Pons (tissue), 1 donor: ENCODE data around the gene BTN3A1.

Source experiments
- DNase-seq: peaks from one replicate; pipeline ENCODE4 v3.0.0-alpha.2; 2016; ENCODE audit warnings: low spot score

The BTN3A1 gene

DNA sequence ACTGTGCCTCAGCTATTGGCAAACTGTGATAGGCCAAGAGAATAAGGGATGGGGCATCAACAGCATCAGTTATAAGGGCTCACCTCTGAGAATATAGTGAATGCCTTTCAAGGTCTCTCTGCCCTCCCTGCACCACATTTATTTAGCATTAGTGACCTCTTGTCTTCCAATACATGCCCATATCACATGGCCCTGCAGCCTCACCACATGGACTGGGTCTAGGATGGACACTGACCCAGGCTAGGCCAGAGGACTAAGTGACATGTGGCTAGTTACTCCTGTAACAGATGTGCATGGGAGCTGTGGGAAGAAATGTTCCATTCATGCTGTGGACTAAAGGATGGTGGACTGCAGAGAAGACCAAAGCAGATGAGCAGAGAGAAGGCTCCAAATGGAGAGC, 22.3 kb upstream of the BTN3A1 start:
- no peak for DNase-seq

DNA sequence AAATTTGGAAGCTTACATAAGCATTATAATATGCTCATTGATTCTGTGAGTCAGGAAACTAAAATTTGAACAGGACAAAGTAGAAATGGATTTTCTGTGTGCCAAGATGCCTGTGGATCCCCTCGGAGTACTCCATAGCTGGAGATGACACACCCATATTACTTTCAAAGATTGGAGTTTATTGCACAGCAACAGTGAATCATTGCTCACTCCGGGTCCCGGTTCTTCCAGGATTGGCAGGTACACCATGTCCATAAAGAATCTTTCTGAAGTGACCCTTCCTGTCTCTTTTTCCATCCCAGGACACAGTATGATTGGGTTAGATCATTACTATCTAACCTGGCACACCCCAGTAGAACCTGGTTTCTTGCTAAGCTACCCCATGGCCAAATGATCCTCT, 21.8 kb upstream of the BTN3A1 start:
- DNase-seq = no peak

- no peak for DNase-seq
Measured at GRCh38 chr6:26382121-26382520, 20.0 kb upstream of the BTN3A1 start.

DNA sequence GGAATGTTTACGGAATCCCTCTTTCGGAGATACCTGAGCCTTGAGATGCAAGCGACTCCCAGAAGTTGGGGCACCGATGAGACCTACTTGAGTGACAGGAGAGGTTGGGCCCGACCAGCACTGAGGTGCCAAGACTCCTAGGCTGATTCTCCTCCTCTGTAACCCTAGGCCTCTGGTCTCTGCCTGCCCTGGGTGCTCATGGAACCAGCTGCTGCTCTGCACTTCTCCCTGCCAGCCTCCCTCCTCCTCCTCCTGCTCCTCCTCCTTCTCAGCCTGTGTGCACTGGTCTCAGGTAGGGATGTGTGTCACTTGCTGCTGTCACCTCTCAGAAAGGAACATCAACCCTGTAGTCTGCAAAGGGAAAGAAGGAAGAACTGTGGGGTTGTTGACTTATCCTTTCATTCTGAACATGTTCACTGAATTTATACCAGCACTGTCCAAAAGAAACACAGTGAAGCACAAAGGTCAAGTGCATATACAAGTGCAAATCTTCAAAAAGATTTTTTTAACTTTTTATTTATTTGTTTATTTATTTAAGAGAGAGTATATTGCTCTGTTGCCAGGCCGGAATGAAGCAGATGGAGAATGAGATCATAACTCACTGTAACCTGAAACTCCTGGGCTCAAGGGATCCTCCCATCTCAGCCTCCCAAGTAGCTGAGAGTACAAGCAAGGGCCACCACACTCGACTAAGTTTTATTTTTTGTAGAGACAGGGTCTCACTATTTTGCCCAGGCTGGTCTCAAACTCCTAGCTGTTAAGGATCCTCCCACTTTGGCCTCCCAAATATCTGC, 18.3 kb upstream of the BTN3A1 start:
- no peak for DNase-seq

- no peak for DNase-seq
Measured at GRCh38 chr6:26385734-26386125, 16.3 kb upstream of the BTN3A1 start.

- DNase-seq = no peak
Measured at GRCh38 chr6:26387565-26387964, 14.5 kb upstream of the BTN3A1 start.

- DNase-seq = no peak
Measured at GRCh38 chr6:26388014-26388413, 14.1 kb upstream of the BTN3A1 start.

DNA sequence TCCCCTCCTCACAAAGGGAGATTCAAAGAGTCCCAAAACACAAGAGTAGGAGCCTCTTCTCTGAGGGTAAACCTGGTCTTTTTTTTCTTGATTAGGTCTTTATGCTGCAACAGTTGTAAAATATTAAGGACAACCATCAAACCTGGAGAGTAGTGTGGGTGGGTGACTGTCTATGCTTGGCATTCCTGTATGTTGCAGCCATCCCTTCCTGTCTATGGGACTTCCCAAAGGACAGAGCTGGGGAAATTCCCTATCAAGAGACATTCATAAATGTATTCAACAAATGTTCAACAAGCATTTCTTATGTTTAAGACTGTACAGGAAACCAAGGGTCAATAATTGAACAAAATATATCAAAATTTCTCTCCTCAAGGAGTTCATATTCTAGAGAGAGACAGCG, 13.6 kb upstream of the BTN3A1 start:
- no peak for DNase-seq

GRCh38 chr6:26389349-26389894, 12.7 kb upstream of the BTN3A1 start:
- no peak for DNase-seq

- no peak for DNase-seq
Measured at GRCh38 chr6:26390531-26390930, 11.5 kb upstream of the BTN3A1 start.

- no peak for DNase-seq
Measured at GRCh38 chr6:26392932-26393636, 9.0 kb upstream of the BTN3A1 start.

GRCh38 chr6:26394289-26394688, 7.8 kb upstream of the BTN3A1 start:
- DNase-seq = no peak

DNA sequence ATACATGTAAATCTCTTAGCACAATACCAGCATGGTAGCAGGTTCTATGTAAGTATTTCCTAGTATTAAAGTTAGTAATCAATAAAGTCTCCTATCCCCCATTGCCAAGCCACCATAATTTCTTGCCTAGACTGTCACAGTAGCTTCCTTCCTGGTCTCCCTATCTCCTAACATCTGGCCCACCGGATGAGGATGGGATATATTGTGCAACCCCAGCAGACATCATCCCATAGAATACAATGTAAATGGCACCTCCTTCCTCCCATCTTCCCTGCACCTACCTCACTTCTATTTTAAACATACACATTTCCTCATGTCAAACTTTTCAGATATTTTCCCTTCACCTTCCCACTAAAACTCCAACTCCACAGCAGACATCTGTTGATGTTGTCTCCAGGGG, 3.5 kb upstream of the BTN3A1 start:
- no peak for DNase-seq

GRCh38 chr6:26400626-26401025, 1.4 kb upstream of the BTN3A1 start:
- no peak for DNase-seq

- DNase-seq = no peak
Measured at GRCh38 chr6:26401389-26401986, 587 bp upstream of the BTN3A1 start.

DNA sequence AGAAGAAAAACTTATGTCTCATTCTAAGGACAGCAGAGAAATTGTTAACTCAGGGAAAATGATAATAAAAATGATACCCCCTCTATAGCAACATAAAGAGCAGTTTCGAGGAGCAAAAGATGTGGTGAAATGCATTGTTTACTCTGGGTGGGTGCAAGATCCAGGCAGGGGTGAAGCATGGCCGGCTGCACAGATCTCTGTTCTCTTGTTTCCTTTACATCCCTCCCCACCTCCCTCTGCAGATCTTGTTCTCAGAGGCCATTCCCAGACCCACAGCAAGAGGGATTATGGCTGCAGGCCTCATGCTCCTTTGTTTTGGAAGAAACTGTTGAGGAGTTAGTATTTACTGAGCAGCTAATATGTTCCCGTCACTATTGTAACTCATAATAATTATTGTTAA, 1.8 kb downstream of the BTN3A1 start:
- no peak for DNase-seq

- DNase-seq = no peak
Measured at GRCh38 chr6:26404546-26404945, 2.5 kb downstream of the BTN3A1 start.

DNA sequence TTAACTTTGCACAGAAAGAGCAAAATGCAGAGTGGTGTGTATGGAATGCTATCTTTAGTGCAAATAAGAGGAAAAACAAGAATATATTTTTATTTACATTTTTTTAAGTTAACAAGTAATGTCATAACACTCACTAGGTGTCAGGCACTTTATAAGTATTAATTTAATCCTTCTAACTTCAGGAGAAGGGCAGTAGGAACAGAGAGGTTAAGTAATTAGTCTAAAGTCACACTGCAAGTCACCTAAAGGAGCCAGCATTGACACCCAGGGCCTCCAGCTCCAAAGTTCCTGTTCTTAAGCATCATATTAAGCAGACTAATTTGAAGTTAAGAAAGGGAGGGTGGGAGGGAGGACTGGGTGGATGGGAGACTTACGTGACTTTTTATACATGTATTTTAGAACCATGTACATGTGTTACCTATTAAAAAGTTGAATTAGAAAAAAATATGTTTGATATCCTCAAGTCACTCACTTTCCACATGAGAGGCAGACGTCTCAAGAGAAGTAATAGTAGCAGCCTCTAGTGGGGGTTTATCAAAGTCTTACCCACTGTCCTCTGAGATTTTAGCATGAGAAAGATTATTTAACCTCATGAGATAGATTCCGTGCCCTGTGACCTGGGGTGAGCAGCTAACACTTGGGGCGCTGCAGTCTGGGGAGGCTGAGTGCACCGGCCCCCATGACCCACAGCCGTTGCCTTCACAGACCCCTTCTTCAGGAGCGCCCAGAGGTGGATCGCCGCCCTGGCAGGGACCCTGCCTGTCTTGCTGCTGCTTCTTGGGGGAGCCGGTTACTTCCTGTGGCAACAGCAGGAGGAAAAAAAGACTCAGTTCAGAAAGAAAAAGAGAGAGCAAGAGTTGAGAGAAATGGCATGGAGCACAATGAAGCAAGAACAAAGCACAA, 7.0 kb downstream of the BTN3A1 start:
- no peak for DNase-seq

- no peak for DNase-seq
Measured at GRCh38 chr6:26411751-26412150, 9.7 kb downstream of the BTN3A1 start.

DNA sequence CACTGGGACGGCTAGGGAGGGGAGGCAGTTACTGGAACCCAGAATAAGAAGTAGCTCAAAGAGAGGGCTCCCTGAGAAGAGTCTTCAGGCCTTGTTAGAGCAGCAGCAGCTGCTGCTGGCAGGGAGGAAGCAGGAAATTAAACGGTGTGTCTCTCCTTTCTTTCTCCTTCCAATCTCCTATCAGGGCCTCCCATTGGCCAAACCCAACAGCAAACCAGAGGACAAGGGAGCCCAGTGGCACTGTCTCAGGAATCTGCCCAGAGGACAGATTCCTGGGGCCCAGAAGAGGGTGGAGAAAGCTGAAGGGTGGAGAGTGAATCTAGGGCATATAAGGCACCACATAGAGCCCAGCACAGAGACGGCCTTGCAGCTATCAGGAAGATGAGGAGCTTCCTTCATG, 10.2 kb downstream of the BTN3A1 start:
- DNase-seq = no peak

GRCh38 chr6:26412954-26413353, 10.9 kb downstream of the BTN3A1 start:
- DNase-seq = no peak

GRCh38 chr6:26414281-26414680, 12.2 kb downstream of the BTN3A1 start:
- no peak for DNase-seq
